GM23248 (cell line): ENCODE data around the gene SEMA4G.

Experiments
- EZH2 ChIP-seq: fragments of 200-600 bp; sonication (generic); IDR thresholded peaks from 2 replicates; pipeline ENCODE4 v1.6.1; 2018; ENCODE audit warnings: antibody characterized with exemption, mild to moderate bottlenecking; ENCODE audit not compliant: insufficient read depth, poor library complexity, severe bottlenecking
- EZH2phosphoT487 ChIP-seq: fragments of 200-600 bp; sonication (generic); IDR thresholded peaks from 2 replicates; pipeline ENCODE4 v1.6.1; 2018; ENCODE audit warnings: antibody characterized with exemption, moderate library complexity, mild to moderate bottlenecking, low read depth; ENCODE audit not compliant: insufficient read depth

- TF ChIP-seq EZH2phosphoT487 (no peak), EZH2 (no peak)
These were observed 9.0 kb downstream of the SEMA4G start for GRCh38 chr10:100978121-100978900.
